ENCODE measurements around the gene DYNC1H1. TPM values are rescaled to one million over a fixed set of nuclear protein-coding genes. Genes with fewer than 3 reads are reported as not detected.

DYNC1H1 gene
- total RNA-seq, 1 experiment from 2014 or later: 361 TPM

DNA sequence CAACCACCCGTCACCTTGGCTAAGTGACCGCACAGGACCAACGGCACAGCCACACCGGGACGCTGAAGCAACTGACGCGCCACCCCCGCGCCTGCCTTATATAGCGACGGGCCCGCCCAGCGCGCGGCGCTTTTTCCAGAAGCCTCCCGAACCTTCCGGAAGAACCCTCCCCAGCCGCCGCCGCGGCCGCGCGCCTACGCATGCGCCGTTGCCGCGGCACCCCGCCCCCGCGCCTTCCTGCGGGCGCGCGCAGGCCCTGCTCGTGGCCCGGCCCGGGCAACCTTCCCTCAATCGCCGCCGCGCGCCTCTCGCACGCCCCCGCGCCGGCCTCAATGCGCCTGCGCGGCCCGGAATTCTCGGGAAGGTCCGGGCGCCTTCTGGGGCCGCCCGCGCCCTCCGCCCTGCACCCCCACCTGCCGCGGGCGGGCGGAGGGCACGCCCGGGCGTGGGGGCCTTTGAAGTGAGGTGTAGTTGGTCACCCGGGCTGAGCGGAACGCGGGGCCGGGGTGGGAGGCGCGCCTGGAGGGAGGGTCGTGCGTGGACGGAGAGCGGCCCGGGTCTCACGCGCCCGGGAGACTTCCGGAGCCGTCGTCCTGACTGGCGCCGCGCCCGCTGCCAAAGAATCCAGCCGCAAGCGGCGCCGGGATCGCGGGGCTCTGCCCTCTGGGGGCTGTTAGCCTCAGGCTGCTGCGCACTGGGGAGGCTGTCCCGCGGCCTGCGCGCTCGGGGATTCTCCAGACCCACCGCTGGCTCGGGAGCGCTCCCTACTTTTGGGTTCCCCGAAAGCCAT is 122.8 kb downstream of the DYNC1H1 start, which contains the start of gene HSP90AA1 (continued):
- TF ChIP-seq, protein P1, sequence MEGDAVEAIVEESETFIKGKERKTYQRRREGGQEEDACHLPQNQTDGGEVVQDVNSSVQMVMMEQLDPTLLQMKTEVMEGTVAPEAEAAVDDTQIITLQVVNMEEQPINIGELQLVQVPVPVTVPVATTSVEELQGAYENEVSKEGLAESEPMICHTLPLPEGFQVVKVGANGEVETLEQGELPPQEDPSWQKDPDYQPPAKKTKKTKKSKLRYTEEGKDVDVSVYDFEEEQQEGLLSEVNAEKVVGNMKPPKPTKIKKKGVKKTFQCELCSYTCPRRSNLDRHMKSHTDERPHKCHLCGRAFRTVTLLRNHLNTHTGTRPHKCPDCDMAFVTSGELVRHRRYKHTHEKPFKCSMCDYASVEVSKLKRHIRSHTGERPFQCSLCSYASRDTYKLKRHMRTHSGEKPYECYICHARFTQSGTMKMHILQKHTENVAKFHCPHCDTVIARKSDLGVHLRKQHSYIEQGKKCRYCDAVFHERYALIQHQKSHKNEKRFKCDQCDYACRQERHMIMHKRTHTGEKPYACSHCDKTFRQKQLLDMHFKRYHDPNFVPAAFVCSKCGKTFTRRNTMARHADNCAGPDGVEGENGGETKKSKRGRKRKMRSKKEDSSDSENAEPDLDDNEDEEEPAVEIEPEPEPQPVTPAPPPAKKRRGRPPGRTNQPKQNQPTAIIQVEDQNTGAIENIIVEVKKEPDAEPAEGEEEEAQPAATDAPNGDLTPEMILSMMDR (IDR thresholded peaks at IDR 0.05 in 2 of 3, conservative IDR thresholded peaks at IDR 0.05 in 1 of 3; ENCODE audit: borderline replicate concordance in 1 of 3, insufficient read depth in 1 of 3, low read depth in 2 of 3, low read length in 2 of 3): no peak
- TF ChIP-seq CEBPB (IDR thresholded peaks at IDR 0.05; ENCODE audit: low read depth) (no peak), MAX (IDR thresholded peaks at IDR 0.05) (peak; percentile 67; the same call in 1 of the 2 replicates)

DNA sequence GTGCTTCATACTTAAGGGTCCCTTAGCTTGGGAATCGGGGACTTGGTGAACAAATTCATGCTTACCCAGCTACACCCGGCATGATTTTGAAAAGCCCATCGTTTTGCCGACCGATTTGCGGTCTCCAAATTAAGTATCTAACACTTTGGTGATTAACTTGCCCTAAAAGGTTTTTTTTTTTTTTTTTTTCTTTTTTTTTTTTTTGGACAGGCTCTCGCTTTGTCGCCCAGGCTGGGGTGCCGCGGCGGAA is 123.3 kb downstream of the DYNC1H1 start:
- peaks cover 16 to 46% of the 10 kb centered on the region in 2 experiments for H3K4me1 ChIP-seq (ENCODE audit: control insufficient read depth in 1 of 2, insufficient read depth in 2 of 2, low read length in 2 of 2)
- POLR2A ChIA-PET: interaction anchor here (0.8 to 1.4 kb wide), 2 partner anchors 15 to 51 kb away, joined by 3 read pairs; no protein-coding TSS in a partner anchor
- CTCF ChIA-PET: interaction anchor here (2.0 kb wide), 1 partner anchor 9 kb away, joined by 13 read pairs; no protein-coding TSS in a partner anchor
- peak overlapping the region; percentile 89 for H3K9ac ChIP-seq (ENCODE audit: low read length)
- ATAC-seq (no peak), DNase-seq (ENCODE audit: low read depth, low spot score) (no peak)
- intact Hi-C loops (cut with micrococcal nuclease): loop anchor here (2.0 kb wide), 1 partner anchor 17 kb away; no protein-coding TSS in a partner anchor
- H3K4me2 ChIP-seq (ENCODE audit: low read length): peak overlapping the region; percentile 73
- RAD21 ChIA-PET (ENCODE audit: low non-redundant PET in 1 of 2, low total read pairs in 2 of 2, uncharacterized antibody in 2 of 2, unreplicated experiment in 2 of 2): interaction anchor here in 1 of 2 experiments (0.7 kb wide), 1 partner anchor 95 kb away, joined by 3 read pairs; no protein-coding TSS in a partner anchor
- TF ChIP-seq JUND (IDR thresholded peaks at IDR 0.05): no peak
- no peak for TF ChIP-seq ZNF274 (IDR thresholded peaks at IDR 0.05; ENCODE audit: low read depth, low read length)
- no peak for TF ChIP-seq REST (IDR thresholded peaks at IDR 0.05; ENCODE audit: low read depth)
- TF ChIP-seq SIN3A (IDR thresholded peaks at IDR 0.05; ENCODE audit: low read depth): no peak
- no peak for TF ChIP-seq EZH2phosphoT487 (IDR thresholded peaks at IDR 0.05; ENCODE audit: borderline replicate concordance)
- TF ChIP-seq YY1 (IDR thresholded peaks at IDR 0.05; ENCODE audit: extremely low read depth, insufficient replicate concordance, low read depth, low read length): peak; percentile 13
- peak overlapping the region; percentile 93 for H3K27ac ChIP-seq (ENCODE audit: low read depth, low read length)
- H4K20me1 ChIP-seq (ENCODE audit: insufficient read depth): peaks cover 28% of the 10 kb centered on the region
- peaks cover 47% of the 10 kb centered on the region for H3K79me2 ChIP-seq (ENCODE audit: insufficient read depth, low read length)
- BruUV-seq (replicated peaks): no TSS peak
- H3K36me3 ChIP-seq (ENCODE audit: control insufficient read depth in 1 of 2, insufficient read depth in 2 of 2, low read length in 2 of 2): peaks cover 27 to 37% of the 10 kb centered on the region in 2 experiments
- no peaks in the 10 kb centered on the region for H3K9me2 ChIP-seq (ENCODE audit: insufficient read depth)
- H3K9me3 ChIP-seq (ENCODE audit: control insufficient read depth in 1 of 2, insufficient read depth in 1 of 2, low read depth in 1 of 2, low read length in 2 of 2): no peaks in the 10 kb centered on the region
- no peak overlapping the region for H2AFZ ChIP-seq (ENCODE audit: low read depth, low read length, poor library complexity, severe bottlenecking)
- no peaks in the 10 kb centered on the region for H3K27me3 ChIP-seq (ENCODE audit: insufficient read depth, low read length)
- H3K4me3 ChIP-seq (replicated peaks in 1 of 2; ENCODE audit: low read depth in 1 of 2, low read length in 2 of 2): peak overlapping the region; percentile 49 to 85

Data from HCT116 (cell line).